Ovary (tissue), 3 donors: ENCODE measurements around the gene CCDC148.

Experiments
- CTCF ChIP-seq, 3 donors: fragments of 450-650 bp in 2 of 3; fragments of 200-600 bp in 1 of 3; IDR thresholded peaks; one replicate each; pipeline versions ENCODE4 v1.5.1 to v1.8.0; 2016 to 2022; ENCODE audit warnings: antibody characterized with exemption in 3 of 3, mild to moderate bottlenecking in 1 of 3
- POLR2A ChIP-seq: fragments of 450-650 bp; IDR thresholded peaks from one replicate; pipeline ENCODE4 v1.6.1; 2017; ENCODE audit warnings: antibody characterized with exemption, mild to moderate bottlenecking, moderate library complexity
- donor health status: DM: no; HTN: no; CAD: no.

GRCh38 chr2:158486150-158486969, 29.8 kb upstream of the CCDC148 start:
- TF ChIP-seq CTCF (IDR thresholded peaks at IDR 0.05), result no peak
- no peak for TF ChIP-seq POLR2A
